Thyroid gland (tissue), 4 donors: ENCODE measurements around the gene RARA. TPM values are rescaled to one million over a fixed set of nuclear protein-coding genes. Genes with fewer than 3 reads are reported as not detected.
A peak's percentile ranks its signal among the peaks of the same experiment; 100 is the strongest.

Source experiments
- DNase-seq, 2 donors: peaks; one replicate each; pipeline ENCODE4 v3.0.0-alpha.2; 2019
- H3K27ac ChIP-seq, 3 donors: fragments of 200-600 bp; sonication (generic); 1 replicate in 2 of 3; 2 replicates in 1 of 3; pipeline ENCODE4 v1.5.1; 2016 to 2019; ENCODE audit warnings: mild to moderate bottlenecking in 1 of 3, moderate library complexity in 1 of 3
- H3K27me3 ChIP-seq: fragments of 200-600 bp; sonication (generic); one replicate; pipeline ENCODE4 v1.5.1; 2019
- H3K36me3 ChIP-seq, 2 donors: fragments of 200-600 bp; sonication (generic); one replicate each; pipeline ENCODE4 v1.5.1; 2016 to 2019
- H3K4me1 ChIP-seq, 2 donors: fragments of 200-600 bp; sonication (generic); one replicate each; pipeline ENCODE4 v1.5.1; 2017 to 2019
- H3K4me3 ChIP-seq, 3 donors: fragments of 200-600 bp; sonication (generic); replicated peaks in 1 of 3; 1 replicate in 2 of 3; 2 replicates in 1 of 3; pipeline ENCODE4 v1.5.1; 2016; ENCODE audit warnings: mild to moderate bottlenecking in 1 of 3
- H3K9me3 ChIP-seq: fragments of 200-600 bp; sonication (generic); one replicate; pipeline ENCODE4 v1.5.1; 2017
- POLR2A ChIP-seq, 2 donors: fragments of 450-650 bp; IDR thresholded peaks; one replicate each; pipeline ENCODE4 v1.6.1; 2017; ENCODE audit warnings: antibody characterized with exemption in 2 of 2, mild to moderate bottlenecking in 2 of 2, moderate library complexity in 1 of 2
- WGBS, 2 donors: methylation state at CpG; one replicate each; pipeline ENCODE4 v1.1.5; 2017; 5-methylcytosine and 5-hydroxymethylcytosine counted together
- intact Hi-C: fragments of 100-400 bp; cut with DNase I; formaldehyde crosslinking; loops from one replicate; pipeline ENCODE4 v1.15.1; 2023
- total RNA-seq, 4 donors: library from RNA; depleted of rRNA; stranded (reverse); fragments of >200 nt; gene quantifications; one replicate each; pipeline ENCODE4 v1.2.3, GENCODE V29; 2016
- TF ChIP-seq, protein P1 (sequence below), 6 experiments: fragments of 200-600 bp in 3 of 6; fragments of 450-650 bp in 3 of 6; sonication (generic) in 3 of 6; IDR thresholded peaks; one replicate each; pipeline ENCODE4 v1.5.1; 2016 to 2019; ENCODE audit warnings: antibody characterized with exemption in 6 of 6, mild to moderate bottlenecking in 2 of 6, inconsistent platforms in 1 of 6, moderate library complexity in 1 of 6

RARA gene
- total RNA-seq, 4 donors from 2014 or later, result 20.0 to 60.9 (median 35.2) TPM

DNA sequence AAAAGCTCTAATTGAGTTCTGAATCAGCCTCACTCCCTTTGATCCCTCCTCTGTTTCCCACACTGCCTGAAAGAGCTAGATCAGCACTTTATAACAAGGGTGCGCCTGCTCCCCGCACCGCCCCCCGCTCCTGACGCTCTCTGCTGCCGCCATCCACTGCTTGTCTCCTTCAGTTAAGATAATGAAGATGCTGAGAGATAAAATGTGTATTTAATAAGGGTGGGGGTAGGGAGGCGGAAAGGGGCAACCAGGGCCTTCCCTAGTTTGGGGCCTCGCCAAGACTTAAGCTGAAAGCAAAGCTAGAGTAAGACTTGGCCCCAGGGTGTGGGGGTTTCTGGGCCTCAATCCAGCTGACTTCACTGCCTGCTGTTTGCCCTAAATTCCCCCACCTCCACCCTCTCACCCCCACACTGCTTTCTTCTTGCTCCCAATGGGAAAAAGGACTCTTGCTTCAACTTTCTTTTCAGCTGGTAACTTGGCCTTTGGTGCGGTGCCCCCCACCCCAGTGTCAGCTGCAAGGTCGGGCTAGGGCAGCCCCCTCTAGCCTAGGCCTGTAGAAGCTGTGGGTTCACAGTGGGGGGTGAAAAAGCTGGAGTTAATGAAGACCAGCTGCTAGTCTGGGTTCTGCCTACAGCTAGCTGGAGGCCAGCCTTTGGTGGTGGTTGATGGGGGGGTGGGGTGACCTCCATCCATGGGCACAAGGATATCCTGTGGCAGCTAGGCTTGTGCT is 1.8 kb upstream of the RARA start:
- intact Hi-C loops, result loop anchor here (10.0 kb wide), 1 partner anchor 108 kb away; the partner anchor contains the start of gene TOP2A
- TF ChIP-seq, protein P1, sequence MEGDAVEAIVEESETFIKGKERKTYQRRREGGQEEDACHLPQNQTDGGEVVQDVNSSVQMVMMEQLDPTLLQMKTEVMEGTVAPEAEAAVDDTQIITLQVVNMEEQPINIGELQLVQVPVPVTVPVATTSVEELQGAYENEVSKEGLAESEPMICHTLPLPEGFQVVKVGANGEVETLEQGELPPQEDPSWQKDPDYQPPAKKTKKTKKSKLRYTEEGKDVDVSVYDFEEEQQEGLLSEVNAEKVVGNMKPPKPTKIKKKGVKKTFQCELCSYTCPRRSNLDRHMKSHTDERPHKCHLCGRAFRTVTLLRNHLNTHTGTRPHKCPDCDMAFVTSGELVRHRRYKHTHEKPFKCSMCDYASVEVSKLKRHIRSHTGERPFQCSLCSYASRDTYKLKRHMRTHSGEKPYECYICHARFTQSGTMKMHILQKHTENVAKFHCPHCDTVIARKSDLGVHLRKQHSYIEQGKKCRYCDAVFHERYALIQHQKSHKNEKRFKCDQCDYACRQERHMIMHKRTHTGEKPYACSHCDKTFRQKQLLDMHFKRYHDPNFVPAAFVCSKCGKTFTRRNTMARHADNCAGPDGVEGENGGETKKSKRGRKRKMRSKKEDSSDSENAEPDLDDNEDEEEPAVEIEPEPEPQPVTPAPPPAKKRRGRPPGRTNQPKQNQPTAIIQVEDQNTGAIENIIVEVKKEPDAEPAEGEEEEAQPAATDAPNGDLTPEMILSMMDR (IDR thresholded peaks at IDR 0.05), result no peak
- TF ChIP-seq POLR2A (IDR thresholded peaks at IDR 0.05), result no peak
- Histone ChIP-seq H3K27ac (peak overlapping the region in 2 of 3 donors; percentile 24 to 43), H3K36me3 (no peaks in the 10 kb centered on the region), H3K4me3 (no peak overlapping the region), H3K27me3 (no peaks in the 10 kb centered on the region), H3K9me3 (no peaks in the 10 kb centered on the region), H3K4me1 (peaks cover 50 to 84% of the 10 kb centered on the region in 2 donors)
- 62 to 71% methylated on average over 10 of the region's 10 CpGs for WGBS, 2 donors
- no peak for DNase-seq

DNA sequence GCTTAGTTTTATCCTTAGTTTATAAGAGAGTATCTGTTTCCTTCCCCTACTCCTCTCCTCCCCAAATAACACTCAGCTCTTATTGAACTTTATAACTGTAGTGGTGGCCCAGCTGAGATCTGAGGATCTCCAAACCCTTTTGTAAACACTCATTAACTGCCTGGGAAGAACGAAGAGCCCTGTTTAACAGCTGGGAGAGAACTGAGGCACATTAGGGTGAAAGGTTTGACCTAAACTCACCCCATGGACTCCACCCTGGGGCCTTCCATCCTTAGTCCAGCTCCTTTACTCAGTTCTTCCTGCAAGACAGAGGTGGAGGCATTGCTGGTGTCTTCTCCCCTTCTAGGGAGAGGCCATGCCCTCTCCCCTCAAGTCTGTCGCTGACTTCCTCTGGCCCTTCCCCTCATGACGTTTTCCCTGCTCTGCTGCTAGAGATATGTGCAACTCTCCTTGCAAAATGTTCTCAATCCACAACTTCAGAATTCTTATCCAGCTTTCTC is 1.2 kb upstream of the RARA start:
- intact Hi-C loops, result loop anchor here (10.0 kb wide), 1 partner anchor 107 kb away; the partner anchor contains the start of gene TOP2A

DNA sequence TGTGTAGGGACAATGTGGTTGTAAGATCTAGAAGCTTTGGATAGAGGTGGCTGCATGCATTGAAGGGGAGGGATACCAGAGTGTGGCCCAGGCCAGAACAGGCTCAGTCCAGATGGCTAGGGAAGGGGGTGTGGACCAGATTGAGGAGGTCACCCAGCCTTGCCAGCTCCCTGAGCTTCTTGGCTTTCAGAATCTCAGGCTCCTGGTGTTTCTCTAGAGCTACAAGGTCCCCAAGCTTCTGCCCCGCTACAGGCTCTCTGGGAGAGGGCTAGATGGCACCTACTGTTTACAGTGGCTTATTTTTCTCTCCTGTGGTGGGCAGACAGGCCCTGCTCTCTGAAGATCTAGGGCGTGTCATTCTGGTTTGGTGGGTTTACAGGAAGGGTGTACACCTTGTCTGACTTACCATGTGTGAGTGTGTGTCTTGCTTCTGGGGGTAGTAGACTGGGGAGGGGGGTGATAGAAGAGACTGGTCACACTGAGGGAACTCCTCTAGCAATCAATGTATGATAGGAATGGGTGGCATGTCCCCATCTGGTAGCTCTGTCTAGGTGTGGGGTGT is 1.1 kb downstream of the RARA start:
- H3K27me3 ChIP-seq, result no peaks in the 10 kb centered on the region
- no peak overlapping the region for H3K4me3 ChIP-seq
- WGBS, 2 donors, result 68 to 70% methylated on average over 2 of the region's 2 CpGs
- intact Hi-C loops, result loop anchor here (10.0 kb wide), 1 partner anchor 105 kb away; the partner anchor contains the start of gene TOP2A
- peak in 1 of 2 donors; percentile 46 for DNase-seq
- peaks cover 62 to 89% of the 10 kb centered on the region in 2 donors for H3K4me1 ChIP-seq
- no peak for TF ChIP-seq POLR2A (IDR thresholded peaks at IDR 0.05)
- TF ChIP-seq, protein P1 (IDR thresholded peaks at IDR 0.05), result no peak
- H3K27ac ChIP-seq, result peak overlapping the region; percentile 82 to 96 (median 88)
- H3K9me3 ChIP-seq, result no peaks in the 10 kb centered on the region
- H3K36me3 ChIP-seq, result no peaks in the 10 kb centered on the region

More for the DNA sequence above, 1.2 kb upstream of the RARA start:
- Histone ChIP-seq H3K27me3 (no peaks in the 10 kb centered on the region), H3K36me3 (no peaks in the 10 kb centered on the region), H3K27ac (peak overlapping the region in 2 of 3 donors; percentile 24 to 43), H3K4me1 (peaks cover 56 to 89% of the 10 kb centered on the region in 2 donors), H3K9me3 (no peaks in the 10 kb centered on the region), H3K4me3 (no peak overlapping the region)
- TF ChIP-seq, protein P1 (IDR thresholded peaks at IDR 0.05), result no peak
- no peak for TF ChIP-seq POLR2A (IDR thresholded peaks at IDR 0.05)
- no peak for DNase-seq
- 50 to 58% methylated on average over 3 of the region's 3 CpGs for WGBS, 2 donors

DNA sequence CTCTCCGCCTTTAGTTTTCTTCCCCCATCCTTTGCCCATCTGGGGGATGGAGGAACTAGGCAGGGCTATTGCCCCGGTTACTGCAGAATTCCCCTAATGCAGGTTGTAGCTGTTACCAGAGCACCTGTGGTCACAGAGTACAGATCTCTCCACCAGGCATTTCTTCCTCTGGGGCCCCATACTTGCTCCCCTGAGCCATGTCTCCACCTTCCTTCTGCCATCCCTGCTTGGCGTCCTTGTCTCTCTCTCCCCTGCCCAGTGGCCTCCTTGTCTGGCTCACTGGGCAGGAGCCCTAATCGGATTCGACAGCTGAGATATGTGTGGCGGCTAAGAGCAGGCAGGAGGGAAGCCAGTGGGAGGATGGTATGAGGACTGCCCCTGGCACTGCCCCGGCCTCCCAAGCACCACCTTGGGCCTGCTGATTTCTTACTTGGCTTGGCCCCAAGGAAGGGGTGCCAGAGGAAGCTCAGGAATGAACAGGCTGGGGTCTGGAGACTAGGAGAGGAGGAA is 2.0 kb downstream of the RARA start:
- TF ChIP-seq POLR2A (IDR thresholded peaks at IDR 0.05), result no peak
- TF ChIP-seq, protein P1 (IDR thresholded peaks at IDR 0.05), result no peak
- peak overlapping the region; percentile 82 to 96 (median 88) for H3K27ac ChIP-seq
- 44 to 52% methylated on average over 7 of the region's 7 CpGs for WGBS, 2 donors
- H3K4me3 ChIP-seq, result no peak overlapping the region
- peaks cover 68 to 97% of the 10 kb centered on the region in 2 donors for H3K4me1 ChIP-seq
- peak; percentile 78 to 79 for DNase-seq
- H3K36me3 ChIP-seq, result no peaks in the 10 kb centered on the region
- no peaks in the 10 kb centered on the region for H3K9me3 ChIP-seq
- no peaks in the 10 kb centered on the region for H3K27me3 ChIP-seq
- intact Hi-C loops, result no loop called here
